ENCODE measurements around the gene WWTR1. TPM values are rescaled to one million over a fixed set of nuclear protein-coding genes. Genes with fewer than 3 reads are reported as not detected.

The WWTR1 gene
- total RNA-seq, 1 experiment from 2014 or later: 24.4 TPM

GRCh38 chr3:149535333-149535685 lies 122.5 kb downstream of the WWTR1 start:
- no peaks in the 10 kb centered on the region for H4K20me1 ChIP-seq (ENCODE audit: control insufficient read depth, insufficient read depth, insufficient read length)
- no peaks in the 10 kb centered on the region for H3K79me2 ChIP-seq (ENCODE audit: insufficient read depth, low read length)
- H3K18ac ChIP-seq (ENCODE audit: insufficient read length, low read depth, low read length): no peak overlapping the region
- no peak overlapping the region for H3K4ac ChIP-seq (ENCODE audit: low read depth, low read length)
- Mint-ChIP-seq H3K4me3 (no peak overlapping the region), H3K4me1 (peaks cover 31 to 35% of the 10 kb centered on the region in 2 experiments), H3K9me3 (no peaks in the 10 kb centered on the region), H3K36me3 (ENCODE audit: insufficient read depth in 1 of 3, low read depth in 3 of 3) (no peaks in the 10 kb centered on the region), H3K27ac (peak overlapping the region in 2 of 3 experiments; percentile 5 to 36; a peak in 2 of 7 replicates), H3K27me3 (ENCODE audit: low read depth) (no peaks in the 10 kb centered on the region)
- no peaks in the 10 kb centered on the region for H3K9me3 ChIP-seq (ENCODE audit: control insufficient read depth, low read depth, low read length)
- no peaks in the 10 kb centered on the region for H3K27me3 ChIP-seq (ENCODE audit: insufficient read depth, low read length)
- no peak overlapping the region for H3K27ac ChIP-seq (ENCODE audit: insufficient read length, low read depth, low read length)
- H3K79me1 ChIP-seq (ENCODE audit: insufficient read depth, low read depth, low read length, poor library complexity, severe bottlenecking): no peaks in the 10 kb centered on the region
- H3K4me2 ChIP-seq (ENCODE audit: insufficient read depth, insufficient read length, low read length): no peak overlapping the region
- no peak overlapping the region for H2BK20ac ChIP-seq (ENCODE audit: low read depth, low read length, poor library complexity, severe bottlenecking)
- H2BK15ac ChIP-seq (ENCODE audit: low read depth, low read length): no peak overlapping the region
- DNase-seq: no peak
- H4K8ac ChIP-seq (replicated peaks; ENCODE audit: insufficient read length, low read depth, low read length): no peak overlapping the region
- no peak overlapping the region for H2BK5ac ChIP-seq (ENCODE audit: insufficient read length, low read length)
- no peak overlapping the region for H2AFZ ChIP-seq (ENCODE audit: low read length)
- H4K91ac ChIP-seq (ENCODE audit: insufficient read length, low read depth, low read length): no peak overlapping the region
- no peak overlapping the region for H3K23ac ChIP-seq (ENCODE audit: insufficient read length, low read depth, low read length)
- peaks cover 2% of the 10 kb centered on the region; the same call in 1 of the 2 replicates for H3K4me1 ChIP-seq (ENCODE audit: insufficient read depth, low read length)
- H2BK12ac ChIP-seq (ENCODE audit: insufficient read length, low read depth, low read length): no peak overlapping the region
- no peak overlapping the region for H3K14ac ChIP-seq (ENCODE audit: insufficient read depth, low read length)
- no peaks in the 10 kb centered on the region for H3K23me2 ChIP-seq (ENCODE audit: insufficient read length, low read depth, low read length, poor library complexity, severe bottlenecking)
- no peak overlapping the region for H4K5ac ChIP-seq (ENCODE audit: insufficient read length, low read depth, low read length)
- no peak overlapping the region for H3T11ph ChIP-seq (ENCODE audit: low read length)
- no peak overlapping the region for H3K56ac ChIP-seq (ENCODE audit: insufficient read length, low read depth, low read length)
- TF ChIP-seq, protein P1, sequence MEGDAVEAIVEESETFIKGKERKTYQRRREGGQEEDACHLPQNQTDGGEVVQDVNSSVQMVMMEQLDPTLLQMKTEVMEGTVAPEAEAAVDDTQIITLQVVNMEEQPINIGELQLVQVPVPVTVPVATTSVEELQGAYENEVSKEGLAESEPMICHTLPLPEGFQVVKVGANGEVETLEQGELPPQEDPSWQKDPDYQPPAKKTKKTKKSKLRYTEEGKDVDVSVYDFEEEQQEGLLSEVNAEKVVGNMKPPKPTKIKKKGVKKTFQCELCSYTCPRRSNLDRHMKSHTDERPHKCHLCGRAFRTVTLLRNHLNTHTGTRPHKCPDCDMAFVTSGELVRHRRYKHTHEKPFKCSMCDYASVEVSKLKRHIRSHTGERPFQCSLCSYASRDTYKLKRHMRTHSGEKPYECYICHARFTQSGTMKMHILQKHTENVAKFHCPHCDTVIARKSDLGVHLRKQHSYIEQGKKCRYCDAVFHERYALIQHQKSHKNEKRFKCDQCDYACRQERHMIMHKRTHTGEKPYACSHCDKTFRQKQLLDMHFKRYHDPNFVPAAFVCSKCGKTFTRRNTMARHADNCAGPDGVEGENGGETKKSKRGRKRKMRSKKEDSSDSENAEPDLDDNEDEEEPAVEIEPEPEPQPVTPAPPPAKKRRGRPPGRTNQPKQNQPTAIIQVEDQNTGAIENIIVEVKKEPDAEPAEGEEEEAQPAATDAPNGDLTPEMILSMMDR (conservative IDR thresholded peaks at IDR 0.05): no peak
- no peak overlapping the region for H3K9ac ChIP-seq (ENCODE audit: extremely low read depth, insufficient read length, low read length)
- WGBS (ENCODE audit: extremely low coverage, insufficient read length, low lambda C conversion rate): no CpG with 5 or more reads among the region's 8 CpGs
- H2AK5ac ChIP-seq (ENCODE audit: insufficient read length, low read length): no peak overlapping the region
- no peak overlapping the region for H2BK120ac ChIP-seq (ENCODE audit: low read depth, low read length, poor library complexity, severe bottlenecking)
